Muscle of arm (tissue), 12 donors: ENCODE measurements around the gene IL17C. TPM values are rescaled to one million over a fixed set of nuclear protein-coding genes. Genes with fewer than 3 reads are reported as not detected.
"Not testable (repeated sequence)": the region's sequence is repeated elsewhere in the genome, so short reads cannot be mapped to it uniquely, and the experiment has no call there.

Experiments
- DNase-seq: peaks from one replicate; pipeline ENCODE4 v3.0.0-alpha.2; 2013
- polyA plus RNA-seq, 12 donors: library from polyadenylated mRNA; unstranded; fragments of 120-200 nt; gene quantifications; one replicate each; pipeline ENCODE4 v1.2.1, GENCODE V29; 2013; ENCODE audit not compliant: insufficient read length in 12 of 12

IL17C gene
- polyA plus RNA-seq, 12 donors: not detected

DNA sequence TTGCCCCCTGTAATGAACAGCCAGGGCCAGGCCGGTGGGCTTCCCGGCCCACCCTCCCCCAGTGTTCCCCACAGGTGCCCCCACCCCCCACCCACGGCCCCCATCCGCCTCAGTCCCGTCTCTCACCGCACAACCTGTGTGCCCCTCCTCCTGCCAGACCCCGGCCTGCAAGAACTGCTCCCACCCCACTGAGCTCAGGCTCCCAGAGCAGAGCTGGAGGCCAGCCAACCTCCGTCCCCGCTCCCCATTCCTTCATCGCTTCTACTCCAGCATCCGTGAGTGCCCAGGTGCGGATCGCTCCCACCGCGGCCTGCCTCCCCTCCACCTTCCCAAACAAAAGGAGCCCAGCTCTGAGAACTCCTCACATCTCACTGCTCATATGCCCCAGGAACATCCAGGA is 20.3 kb downstream of the IL17C start:
- DNase-seq: no peak

DNA sequence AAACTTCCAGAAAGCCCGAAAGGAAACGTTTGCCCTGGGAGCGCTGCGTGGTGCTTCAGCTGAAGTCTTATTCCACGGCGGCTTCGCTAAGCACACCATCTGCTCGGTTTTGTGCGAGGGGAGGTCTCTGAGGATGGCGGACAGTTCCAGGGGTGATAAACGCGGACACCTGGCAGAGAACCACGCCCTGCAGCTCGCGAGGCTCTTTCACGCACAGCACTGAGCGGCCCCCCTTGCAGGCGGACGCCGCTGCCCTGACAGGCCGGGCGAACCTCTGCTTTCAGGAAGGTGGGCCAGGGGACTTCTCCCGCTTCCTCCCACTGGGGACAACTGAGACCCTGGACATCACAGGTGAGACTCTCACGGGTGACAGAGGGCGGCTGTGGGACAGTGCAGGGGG is 20.8 kb downstream of the IL17C start:
- DNase-seq: no peak

GRCh38 chr16:88661468-88661867 is 23.1 kb downstream of the IL17C start:
- no peak for DNase-seq

DNA sequence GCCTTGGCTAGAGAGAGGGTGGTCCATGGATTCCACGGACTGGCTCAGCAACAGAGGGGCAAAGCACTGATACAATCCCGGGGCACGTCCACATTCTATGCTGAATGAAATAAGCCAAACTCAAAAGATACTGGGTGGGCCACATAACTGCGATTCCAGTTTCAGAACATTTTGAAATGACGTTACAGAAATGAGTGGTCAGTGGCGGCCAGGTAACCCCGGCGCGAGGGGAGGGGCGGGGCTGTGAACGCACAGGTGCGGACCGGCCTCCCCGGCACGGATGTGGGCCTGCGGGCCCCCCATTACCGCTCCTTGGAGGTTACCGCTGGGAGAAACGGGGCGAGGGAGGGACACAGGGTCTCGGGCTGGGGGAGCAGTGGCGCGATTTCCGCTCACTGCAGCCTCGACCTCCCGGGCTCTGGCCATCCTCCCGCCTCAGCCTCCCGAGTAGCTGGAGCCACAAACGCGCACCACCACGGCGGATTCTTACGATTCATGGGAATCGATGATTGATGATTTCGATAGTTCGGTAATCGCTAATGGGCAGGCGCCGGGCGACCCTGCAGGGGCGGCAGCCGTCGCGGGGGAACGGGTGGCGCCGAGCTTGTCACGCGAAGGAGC is 24.0 kb downstream of the IL17C start:
- DNase-seq: no peak

DNA sequence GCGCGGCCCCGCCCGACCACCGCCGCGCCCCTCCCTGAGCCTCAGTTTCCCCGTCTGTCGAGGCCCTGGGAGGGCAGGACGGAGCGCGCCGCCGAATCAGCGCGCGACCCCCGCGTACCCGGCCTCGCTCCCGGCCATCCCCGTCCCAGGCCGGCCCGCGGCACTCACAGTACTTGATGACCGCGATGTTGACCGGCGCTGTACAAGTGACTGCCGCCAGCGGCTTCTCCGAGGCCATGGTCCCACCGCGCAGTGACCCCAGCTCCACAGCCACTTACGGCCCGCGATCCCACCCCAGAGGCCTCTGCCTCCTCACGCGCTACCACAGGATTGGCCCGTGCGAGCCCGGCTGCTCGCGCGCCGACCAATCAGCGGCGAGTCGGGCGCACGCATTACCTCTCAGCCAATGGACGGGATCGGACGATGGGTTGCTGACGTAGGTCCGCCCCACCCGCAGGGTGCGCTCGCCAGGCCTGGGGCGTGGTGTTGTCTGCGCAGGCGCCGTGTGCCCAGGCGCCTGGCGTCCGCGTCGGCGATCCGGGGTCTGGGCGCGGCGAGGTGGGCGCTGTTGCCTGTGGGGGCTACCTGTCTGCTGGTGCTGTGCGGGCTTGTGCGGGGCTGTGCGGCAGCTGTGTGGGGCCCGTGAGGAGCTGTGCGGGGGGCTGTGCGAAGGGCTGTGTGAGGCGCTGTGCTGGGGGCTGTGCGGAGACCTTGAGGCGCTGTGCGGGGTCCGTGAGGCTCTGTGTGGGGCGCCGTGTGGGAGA is 24.7 kb downstream of the IL17C start, which contains the start of gene MVD:
Gene MVD, minus strand, starts transcription at position 249 of the 764 bp plus-strand sequence. Its CDS starts 11 bp downstream, at position 238.
- DNase-seq: peak; percentile 98

DNA sequence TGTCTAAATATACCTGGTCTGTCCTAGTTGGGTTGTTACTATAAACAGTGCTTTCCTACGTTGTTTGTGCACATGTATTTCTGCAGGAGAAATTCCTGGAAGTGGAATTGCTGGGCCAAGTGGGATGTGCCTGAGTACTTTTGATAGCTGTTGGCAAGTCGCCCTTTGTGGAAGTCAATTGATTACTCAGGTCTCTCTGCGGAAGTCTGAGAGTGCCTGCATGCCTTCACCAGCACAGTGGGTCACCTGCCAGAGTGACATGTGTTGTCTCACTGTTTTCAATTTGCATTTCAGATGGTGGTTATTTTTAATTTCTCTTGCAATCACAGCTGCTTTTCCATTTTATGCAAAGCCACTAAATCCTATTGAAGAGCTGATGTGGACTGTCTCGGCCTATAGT is 26.8 kb downstream of the IL17C start:
- no peak for DNase-seq

DNA sequence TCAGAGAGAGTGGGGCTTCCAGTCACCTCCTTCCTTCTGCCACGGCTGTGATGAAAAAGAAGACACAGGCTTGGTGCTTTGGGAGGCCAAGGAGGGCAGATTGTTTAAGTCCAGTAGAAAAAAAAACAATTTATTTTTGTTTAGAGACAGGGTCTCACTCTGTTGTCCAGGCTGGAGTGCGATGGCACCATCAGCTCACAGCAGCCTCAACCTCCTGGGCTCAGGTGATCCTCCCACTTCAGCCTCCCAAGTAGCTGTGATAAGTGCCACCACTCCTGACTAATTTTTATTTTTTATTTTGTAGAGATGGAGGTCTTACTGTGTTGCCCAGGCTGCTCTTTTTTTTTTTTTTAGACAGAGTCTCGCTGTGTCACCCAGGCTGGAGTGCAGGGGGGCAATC is 27.2 kb downstream of the IL17C start:
- no peak for DNase-seq

- DNase-seq: no peak
Measured at GRCh38 chr16:88667461-88667860, 29.1 kb downstream of the IL17C start.

GRCh38 chr16:88669493-88669892 is 31.1 kb downstream of the IL17C start:
- DNase-seq: not testable (repeated sequence)

- no peak for DNase-seq
Measured at GRCh38 chr16:88669980-88670379, 31.6 kb downstream of the IL17C start.

- no peak for DNase-seq
Measured at GRCh38 chr16:88671806-88672205, 33.4 kb downstream of the IL17C start.

- no peak for DNase-seq
Measured at GRCh38 chr16:88672776-88673175, 34.4 kb downstream of the IL17C start.

- no peak for DNase-seq
Measured at GRCh38 chr16:88673716-88674379, 35.5 kb downstream of the IL17C start.

- no peak for DNase-seq
Measured at GRCh38 chr16:88676502-88677242, 38.3 kb downstream of the IL17C start.

GRCh38 chr16:88677721-88678120 is 39.3 kb downstream of the IL17C start:
- no peak for DNase-seq

DNA sequence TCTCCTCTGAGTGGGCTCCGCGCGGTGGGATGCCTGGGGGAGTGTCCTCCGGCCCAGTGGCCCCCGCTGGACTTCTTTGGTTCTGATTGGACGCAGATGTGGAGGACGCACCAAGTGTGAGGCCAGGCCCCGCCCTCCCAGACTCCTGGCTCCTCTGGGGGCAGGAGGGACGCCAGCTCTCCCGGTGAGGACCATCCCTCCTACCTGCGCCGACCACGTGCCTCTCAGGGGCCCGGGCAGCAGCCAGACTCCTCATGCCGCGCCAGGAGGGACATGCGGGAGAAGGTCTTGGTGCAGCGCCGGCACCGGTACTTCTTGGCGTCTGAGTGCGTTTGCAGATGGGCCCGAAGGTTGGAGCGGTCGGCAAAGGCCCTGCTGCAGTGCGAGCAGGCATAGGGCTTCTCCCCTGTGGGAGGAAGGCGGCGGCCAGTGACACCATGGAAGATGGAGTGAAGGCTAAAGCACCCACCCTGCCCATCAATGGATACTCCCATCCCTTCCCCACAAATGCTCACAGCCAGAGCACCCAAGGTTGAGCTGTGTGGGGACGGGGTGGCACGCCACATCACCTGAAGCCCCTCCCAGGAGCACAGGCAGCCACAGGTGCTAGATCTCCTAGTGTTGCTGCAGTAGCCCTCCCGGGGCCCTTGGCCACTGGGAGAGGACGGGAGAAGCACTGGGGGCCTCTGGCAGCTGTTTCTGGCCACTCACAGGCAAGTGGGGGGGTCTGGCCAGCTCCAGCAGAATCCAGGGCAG is 40.0 kb downstream of the IL17C start:
- no peak for DNase-seq

DNA sequence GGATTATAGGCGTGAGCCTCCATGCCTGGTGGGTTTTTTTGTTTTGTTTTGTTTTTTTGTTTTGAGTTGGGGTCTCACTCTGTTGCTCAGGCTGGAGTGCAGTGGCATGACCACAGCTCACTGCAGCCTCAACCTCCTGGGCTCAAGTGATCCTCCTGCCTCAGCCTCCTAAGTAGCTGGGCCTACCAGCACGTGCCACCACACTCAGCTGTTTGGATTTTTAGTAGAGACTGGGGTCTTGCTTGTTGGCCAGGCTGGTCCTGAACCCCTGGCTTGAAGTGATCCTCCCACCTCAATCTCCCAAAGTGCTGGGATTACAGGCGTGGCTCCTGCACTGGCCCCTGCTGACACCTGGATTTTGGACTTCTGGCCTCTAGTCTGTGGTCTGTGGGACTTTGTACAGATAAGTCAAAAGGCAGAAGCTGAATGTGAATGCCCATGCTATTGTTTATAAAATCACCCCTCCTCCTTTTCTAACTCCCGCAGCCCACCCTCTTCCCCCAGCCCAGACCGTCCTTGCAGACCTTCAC is 42.2 kb downstream of the IL17C start:
- DNase-seq: no peak

- DNase-seq: no peak
Measured at GRCh38 chr16:88681084-88681680, 42.8 kb downstream of the IL17C start.

GRCh38 chr16:88681709-88682451 is 43.5 kb downstream of the IL17C start:
- no peak for DNase-seq

DNA sequence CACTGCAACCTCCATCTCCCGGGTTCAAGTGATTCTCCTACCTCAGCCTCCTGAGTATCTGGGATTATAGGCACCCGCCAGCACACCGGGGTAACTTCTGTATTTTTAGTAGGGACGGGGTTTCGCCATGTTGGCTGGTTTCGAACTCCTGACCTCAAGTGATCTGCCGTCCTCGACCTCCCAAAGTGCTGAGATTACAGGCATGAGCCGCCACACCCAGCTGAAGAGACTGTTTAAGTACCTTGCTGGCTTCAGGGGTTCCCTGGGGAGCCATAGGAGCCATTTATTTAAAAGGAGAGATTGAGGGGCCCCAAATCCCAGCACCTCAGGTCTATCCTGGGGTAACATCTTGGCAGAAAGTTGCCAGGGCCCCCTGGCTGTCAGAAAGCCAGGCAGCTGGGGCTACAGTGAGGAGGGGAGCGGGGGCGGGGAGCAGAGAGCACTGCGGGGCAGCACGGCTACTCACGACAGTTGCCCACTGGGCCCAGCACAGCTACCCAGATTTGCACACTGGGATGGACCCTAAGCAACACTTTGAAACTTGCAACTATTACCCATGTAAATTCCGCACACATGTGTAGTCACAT is 46.3 kb downstream of the IL17C start:
- no peak for DNase-seq
